A204.1 (cell line): ENCODE data around the gene ERFL.
A peak's percentile ranks its signal among the peaks of the same experiment; 100 is the strongest.

ENCODE experiments used
- FAIRE-seq: peaks from 2 replicates; lab custom pipeline; 2012; peaks lifted over from hg19 to GRCh38; lab: Jason Lieb, UNC

The ERFL gene

DNA sequence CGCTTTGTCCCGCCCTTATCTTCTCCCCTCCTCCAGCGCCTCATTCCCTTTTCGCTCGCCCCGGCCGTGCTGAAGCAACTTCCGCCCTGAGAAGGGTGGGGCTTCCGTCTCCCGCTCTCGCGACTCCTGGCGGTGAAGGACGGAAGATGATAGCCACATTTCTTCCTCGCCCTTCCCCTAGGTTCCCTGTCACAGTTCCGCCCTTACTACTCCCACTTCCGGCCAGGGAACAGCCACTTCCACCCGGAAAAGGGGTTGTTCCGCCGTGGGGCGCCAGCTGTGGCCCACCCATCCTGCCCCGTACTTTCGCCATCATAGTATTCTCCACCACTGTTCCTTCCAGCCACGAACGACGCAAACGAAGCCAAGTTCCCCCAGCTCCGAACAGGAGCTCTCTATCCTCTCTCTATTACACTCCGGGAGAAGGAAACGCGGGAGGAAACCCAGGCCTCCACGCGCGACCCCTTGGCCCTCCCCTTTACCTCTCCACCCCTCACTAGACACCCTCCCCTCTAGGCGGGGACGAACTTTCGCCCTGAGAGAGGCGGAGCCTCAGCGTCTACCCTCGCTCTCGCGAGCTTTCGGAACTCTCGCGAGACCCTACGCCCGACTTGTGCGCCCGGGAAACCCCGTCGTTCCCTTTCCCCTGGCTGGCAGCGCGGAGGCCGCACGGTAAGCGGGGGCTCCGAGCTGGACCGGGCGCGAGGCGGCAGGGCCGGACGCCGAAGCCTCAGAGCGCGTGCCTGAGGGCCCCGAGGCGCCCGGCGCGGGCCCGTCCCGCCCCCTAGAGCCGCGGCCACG, 68.4 kb downstream of the ERFL start, which contains the start of gene RPS19:
Gene RPS19, plus strand, starts transcription at position 638 of the 801 bp plus-strand sequence. CDS start 520 bp downstream, outside the sequence.
- FAIRE-seq, result peak; percentile 99

DNA sequence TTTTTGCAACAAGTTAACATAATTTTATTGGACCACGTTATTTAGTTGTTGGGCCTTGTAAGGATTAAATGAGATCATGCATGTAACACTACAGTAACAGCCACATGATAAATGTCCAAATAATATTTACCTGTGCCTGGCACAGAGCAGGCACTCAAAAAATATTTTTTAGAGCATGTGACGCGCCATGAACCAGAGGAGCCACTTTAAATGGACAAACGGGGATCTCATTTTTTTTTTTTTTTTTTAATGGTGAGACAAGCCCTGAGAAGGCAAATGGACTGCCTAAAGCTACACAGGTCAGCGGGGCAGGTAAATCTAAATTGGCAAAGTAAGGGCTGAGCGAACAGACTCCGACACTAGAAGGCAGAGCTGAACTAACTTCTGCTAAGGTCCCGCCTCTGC, 69.0 kb downstream of the ERFL start:
- FAIRE-seq, result no peak
